ENCODE data around the gene ADRA1B. TPM values are rescaled to one million over a fixed set of nuclear protein-coding genes. Genes with fewer than 3 reads are reported as not detected.

Gene ADRA1B
- total RNA-seq, 1 experiment from 2014 or later, result not detected

- Histone ChIP-seq H2BK15ac (ENCODE audit: low read depth, low read length) (no peak overlapping the region), H3K14ac (ENCODE audit: insufficient read depth, low read length) (no peak overlapping the region), H4K5ac (ENCODE audit: insufficient read length, low read depth, low read length) (no peak overlapping the region), H3K18ac (ENCODE audit: insufficient read length, low read depth, low read length) (no peak overlapping the region), H4K91ac (ENCODE audit: insufficient read length, low read depth, low read length) (no peak overlapping the region), H3K4ac (ENCODE audit: low read depth, low read length) (no peak overlapping the region), H3K56ac (ENCODE audit: insufficient read length, low read depth, low read length) (no peak overlapping the region), H3K27ac (ENCODE audit: insufficient read length, low read depth, low read length) (no peak overlapping the region), H3K79me1 (ENCODE audit: insufficient read depth, low read depth, low read length, poor library complexity, severe bottlenecking) (no peaks in the 10 kb centered on the region), H3K4me2 (ENCODE audit: insufficient read depth, insufficient read length, low read length) (no peak overlapping the region), H2BK20ac (ENCODE audit: low read depth, low read length, poor library complexity, severe bottlenecking) (no peak overlapping the region), H3K23ac (ENCODE audit: insufficient read length, low read depth, low read length) (no peak overlapping the region), H3K4me1 (ENCODE audit: insufficient read depth, low read length) (no peaks in the 10 kb centered on the region), H2BK12ac (ENCODE audit: insufficient read length, low read depth, low read length) (no peak overlapping the region), H3K27me3 (ENCODE audit: insufficient read depth, low read length) (no peaks in the 10 kb centered on the region), H2BK5ac (ENCODE audit: insufficient read length, low read length) (no peak overlapping the region), H4K8ac (replicated peaks; ENCODE audit: insufficient read length, low read depth, low read length) (no peak overlapping the region), H2BK120ac (ENCODE audit: low read depth, low read length, poor library complexity, severe bottlenecking) (no peak overlapping the region), H3K9me3 (ENCODE audit: control insufficient read depth, low read depth, low read length) (no peaks in the 10 kb centered on the region), H3T11ph (ENCODE audit: low read length) (no peak overlapping the region), H4K20me1 (ENCODE audit: control insufficient read depth, insufficient read depth, insufficient read length) (no peaks in the 10 kb centered on the region), H3K23me2 (ENCODE audit: insufficient read length, low read depth, low read length, poor library complexity, severe bottlenecking) (no peaks in the 10 kb centered on the region), H2AK5ac (ENCODE audit: insufficient read length, low read length) (no peak overlapping the region), H3K9ac (ENCODE audit: extremely low read depth, insufficient read length, low read length) (no peak overlapping the region), H2AFZ (ENCODE audit: low read length) (no peak overlapping the region), H3K79me2 (ENCODE audit: insufficient read depth, low read length) (no peaks in the 10 kb centered on the region)
- Mint-ChIP-seq H3K36me3 (ENCODE audit: insufficient read depth in 1 of 3, low read depth in 3 of 3) (no peaks in the 10 kb centered on the region), H3K4me3 (no peak overlapping the region), H3K27ac (no peak overlapping the region), H3K4me1 (peaks cover 7 to 9% of the 10 kb centered on the region in 2 experiments), H3K9me3 (no peaks in the 10 kb centered on the region), H3K27me3 (ENCODE audit: low read depth) (peaks cover 4% of the 10 kb centered on the region)
- TF ChIP-seq CTCF (conservative IDR thresholded peaks at IDR 0.05), result no peak
- DNase-seq, result no peak
These were observed 42.0 kb upstream of the ADRA1B start for GRCh38 chr5:159874263-159874662.
